ENCODE results near the gene CACNA1B. TPM values are rescaled to one million over a fixed set of nuclear protein-coding genes. Genes with fewer than 3 reads are reported as not detected.

Gene CACNA1B
- total RNA-seq, 1 experiment from 2014 or later = 1.7 TPM

DNA sequence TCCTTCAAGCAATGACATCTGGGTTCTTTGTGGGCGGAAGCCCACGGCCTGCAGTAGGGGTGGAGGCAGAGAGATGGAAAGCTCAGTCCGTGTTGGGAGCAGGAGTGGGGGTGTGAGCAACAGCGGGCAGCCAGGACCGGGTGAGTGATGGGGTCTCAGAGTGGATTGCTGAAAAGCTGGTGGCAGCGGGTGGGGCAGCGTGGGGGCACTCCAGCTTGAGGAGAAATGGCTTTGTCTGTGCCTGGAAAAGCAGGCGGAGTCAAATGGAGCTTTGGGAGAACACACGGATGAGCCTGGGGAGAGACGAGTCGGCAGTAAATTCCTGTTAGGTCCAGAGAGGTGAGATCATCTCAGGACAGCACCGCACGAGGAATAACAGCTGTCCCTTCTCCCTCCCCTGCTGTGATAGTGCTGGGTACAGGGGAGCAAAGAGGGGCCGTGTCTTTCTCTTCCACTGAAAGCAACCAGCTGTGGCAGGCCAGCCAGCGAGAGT lies 42.1 kb downstream of the CACNA1B start:
- Histone ChIP-seq H3K27ac (ENCODE audit: low read depth, low read length) (no peak overlapping the region), H4K20me1 (ENCODE audit: insufficient read depth) (no peaks in the 10 kb centered on the region), H3K9me2 (ENCODE audit: insufficient read depth) (no peaks in the 10 kb centered on the region), H3K36me3 (ENCODE audit: control insufficient read depth in 1 of 2, insufficient read depth in 2 of 2, low read length in 2 of 2) (no peaks in the 10 kb centered on the region), H3K9ac (ENCODE audit: low read length) (no peak overlapping the region), H3K4me3 (replicated peaks in 1 of 2; ENCODE audit: low read depth in 1 of 2, low read length in 2 of 2) (no peak overlapping the region), H3K4me2 (ENCODE audit: low read length) (no peak overlapping the region), H2AFZ (ENCODE audit: low read depth, low read length, poor library complexity, severe bottlenecking) (no peak overlapping the region), H3K27me3 (ENCODE audit: insufficient read depth, low read length) (no peaks in the 10 kb centered on the region), H3K4me1 (ENCODE audit: control insufficient read depth in 1 of 2, insufficient read depth in 2 of 2, low read length in 2 of 2) (peaks cover 0 to 8% of the 10 kb centered on the region in 2 experiments; a peak in 2 of 4 replicates), H3K79me2 (ENCODE audit: insufficient read depth, low read length) (no peaks in the 10 kb centered on the region), H3K9me3 (ENCODE audit: control insufficient read depth in 1 of 2, insufficient read depth in 1 of 2, low read depth in 1 of 2, low read length in 2 of 2) (no peaks in the 10 kb centered on the region)
- ChIA-PET CTCF (no interaction called here), POLR2A (no interaction called here), RAD21 (ENCODE audit: low non-redundant PET in 1 of 2, low total read pairs in 2 of 2, uncharacterized antibody in 2 of 2, unreplicated experiment in 2 of 2) (no interaction called here)
- TF ChIP-seq EZH2phosphoT487 (IDR thresholded peaks at IDR 0.05; ENCODE audit: borderline replicate concordance) (no peak), ELF1 (IDR thresholded peaks at IDR 0.05; ENCODE audit: borderline replicate concordance, low read depth) (no peak), POLR2AphosphoS5 (IDR thresholded peaks at IDR 0.05; ENCODE audit: low read depth, low read length) (no peak), ZNF274 (IDR thresholded peaks at IDR 0.05; ENCODE audit: low read depth, low read length) (no peak), YY1 (IDR thresholded peaks at IDR 0.05; ENCODE audit: extremely low read depth, insufficient replicate concordance, low read depth, low read length) (no peak), SP1 (IDR thresholded peaks at IDR 0.05; ENCODE audit: low read depth) (no peak), TCF7L2 (IDR thresholded peaks at IDR 0.05; ENCODE audit: borderline replicate concordance, extremely low read depth, insufficient read depth, insufficient read length) (no peak), CBX3 (IDR thresholded peaks at IDR 0.05; ENCODE audit: low read depth) (no peak), EZH2 (IDR thresholded peaks at IDR 0.05) (no peak), POLR2A (IDR thresholded peaks at IDR 0.05; ENCODE audit: borderline replicate concordance, extremely low read depth, insufficient read depth, insufficient read length) (no peak), SIN3A (IDR thresholded peaks at IDR 0.05; ENCODE audit: low read depth) (no peak), SRF (IDR thresholded peaks at IDR 0.05; ENCODE audit: low read depth) (no peak)
- TF ChIP-seq, protein P1, sequence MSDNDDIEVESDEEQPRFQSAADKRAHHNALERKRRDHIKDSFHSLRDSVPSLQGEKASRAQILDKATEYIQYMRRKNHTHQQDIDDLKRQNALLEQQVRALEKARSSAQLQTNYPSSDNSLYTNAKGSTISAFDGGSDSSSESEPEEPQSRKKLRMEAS (IDR thresholded peaks at IDR 0.05) = no peak
- TF ChIP-seq, protein P2, sequence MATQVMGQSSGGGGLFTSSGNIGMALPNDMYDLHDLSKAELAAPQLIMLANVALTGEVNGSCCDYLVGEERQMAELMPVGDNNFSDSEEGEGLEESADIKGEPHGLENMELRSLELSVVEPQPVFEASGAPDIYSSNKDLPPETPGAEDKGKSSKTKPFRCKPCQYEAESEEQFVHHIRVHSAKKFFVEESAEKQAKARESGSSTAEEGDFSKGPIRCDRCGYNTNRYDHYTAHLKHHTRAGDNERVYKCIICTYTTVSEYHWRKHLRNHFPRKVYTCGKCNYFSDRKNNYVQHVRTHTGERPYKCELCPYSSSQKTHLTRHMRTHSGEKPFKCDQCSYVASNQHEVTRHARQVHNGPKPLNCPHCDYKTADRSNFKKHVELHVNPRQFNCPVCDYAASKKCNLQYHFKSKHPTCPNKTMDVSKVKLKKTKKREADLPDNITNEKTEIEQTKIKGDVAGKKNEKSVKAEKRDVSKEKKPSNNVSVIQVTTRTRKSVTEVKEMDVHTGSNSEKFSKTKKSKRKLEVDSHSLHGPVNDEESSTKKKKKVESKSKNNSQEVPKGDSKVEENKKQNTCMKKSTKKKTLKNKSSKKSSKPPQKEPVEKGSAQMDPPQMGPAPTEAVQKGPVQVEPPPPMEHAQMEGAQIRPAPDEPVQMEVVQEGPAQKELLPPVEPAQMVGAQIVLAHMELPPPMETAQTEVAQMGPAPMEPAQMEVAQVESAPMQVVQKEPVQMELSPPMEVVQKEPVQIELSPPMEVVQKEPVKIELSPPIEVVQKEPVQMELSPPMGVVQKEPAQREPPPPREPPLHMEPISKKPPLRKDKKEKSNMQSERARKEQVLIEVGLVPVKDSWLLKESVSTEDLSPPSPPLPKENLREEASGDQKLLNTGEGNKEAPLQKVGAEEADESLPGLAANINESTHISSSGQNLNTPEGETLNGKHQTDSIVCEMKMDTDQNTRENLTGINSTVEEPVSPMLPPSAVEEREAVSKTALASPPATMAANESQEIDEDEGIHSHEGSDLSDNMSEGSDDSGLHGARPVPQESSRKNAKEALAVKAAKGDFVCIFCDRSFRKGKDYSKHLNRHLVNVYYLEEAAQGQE (IDR thresholded peaks at IDR 0.05; ENCODE audit: low read depth) = no peak
- TF ChIP-seq, protein P3, sequence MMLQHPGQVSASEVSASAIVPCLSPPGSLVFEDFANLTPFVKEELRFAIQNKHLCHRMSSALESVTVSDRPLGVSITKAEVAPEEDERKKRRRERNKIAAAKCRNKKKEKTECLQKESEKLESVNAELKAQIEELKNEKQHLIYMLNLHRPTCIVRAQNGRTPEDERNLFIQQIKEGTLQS (IDR thresholded peaks at IDR 0.05) = no peak
- TF ChIP-seq, protein P4, sequence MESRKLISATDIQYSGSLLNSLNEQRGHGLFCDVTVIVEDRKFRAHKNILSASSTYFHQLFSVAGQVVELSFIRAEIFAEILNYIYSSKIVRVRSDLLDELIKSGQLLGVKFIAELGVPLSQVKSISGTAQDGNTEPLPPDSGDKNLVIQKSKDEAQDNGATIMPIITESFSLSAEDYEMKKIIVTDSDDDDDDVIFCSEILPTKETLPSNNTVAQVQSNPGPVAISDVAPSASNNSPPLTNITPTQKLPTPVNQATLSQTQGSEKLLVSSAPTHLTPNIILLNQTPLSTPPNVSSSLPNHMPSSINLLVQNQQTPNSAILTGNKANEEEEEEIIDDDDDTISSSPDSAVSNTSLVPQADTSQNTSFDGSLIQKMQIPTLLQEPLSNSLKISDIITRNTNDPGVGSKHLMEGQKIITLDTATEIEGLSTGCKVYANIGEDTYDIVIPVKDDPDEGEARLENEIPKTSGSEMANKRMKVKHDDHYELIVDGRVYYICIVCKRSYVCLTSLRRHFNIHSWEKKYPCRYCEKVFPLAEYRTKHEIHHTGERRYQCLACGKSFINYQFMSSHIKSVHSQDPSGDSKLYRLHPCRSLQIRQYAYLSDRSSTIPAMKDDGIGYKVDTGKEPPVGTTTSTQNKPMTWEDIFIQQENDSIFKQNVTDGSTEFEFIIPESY (IDR thresholded peaks at IDR 0.05; ENCODE audit: extremely low read depth, insufficient replicate concordance, low read length) = no peak
- TF ChIP-seq, protein P5, sequence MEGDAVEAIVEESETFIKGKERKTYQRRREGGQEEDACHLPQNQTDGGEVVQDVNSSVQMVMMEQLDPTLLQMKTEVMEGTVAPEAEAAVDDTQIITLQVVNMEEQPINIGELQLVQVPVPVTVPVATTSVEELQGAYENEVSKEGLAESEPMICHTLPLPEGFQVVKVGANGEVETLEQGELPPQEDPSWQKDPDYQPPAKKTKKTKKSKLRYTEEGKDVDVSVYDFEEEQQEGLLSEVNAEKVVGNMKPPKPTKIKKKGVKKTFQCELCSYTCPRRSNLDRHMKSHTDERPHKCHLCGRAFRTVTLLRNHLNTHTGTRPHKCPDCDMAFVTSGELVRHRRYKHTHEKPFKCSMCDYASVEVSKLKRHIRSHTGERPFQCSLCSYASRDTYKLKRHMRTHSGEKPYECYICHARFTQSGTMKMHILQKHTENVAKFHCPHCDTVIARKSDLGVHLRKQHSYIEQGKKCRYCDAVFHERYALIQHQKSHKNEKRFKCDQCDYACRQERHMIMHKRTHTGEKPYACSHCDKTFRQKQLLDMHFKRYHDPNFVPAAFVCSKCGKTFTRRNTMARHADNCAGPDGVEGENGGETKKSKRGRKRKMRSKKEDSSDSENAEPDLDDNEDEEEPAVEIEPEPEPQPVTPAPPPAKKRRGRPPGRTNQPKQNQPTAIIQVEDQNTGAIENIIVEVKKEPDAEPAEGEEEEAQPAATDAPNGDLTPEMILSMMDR (IDR thresholded peaks at IDR 0.05 in 2 of 3, conservative IDR thresholded peaks at IDR 0.05 in 1 of 3; ENCODE audit: borderline replicate concordance in 1 of 3, insufficient read depth in 1 of 3, low read depth in 2 of 3, low read length in 2 of 3) = no peak
- intact Hi-C loops (cut with micrococcal nuclease) = loop anchor here (10.0 kb wide), 2 partner anchors 55 to 165 kb away; no protein-coding TSS in a partner anchor
- DNase-seq (ENCODE audit: low read depth, low spot score) (no peak), ATAC-seq (no peak)
- BruUV-seq (replicated peaks) = no TSS peak
